ENCODE data around the gene STARD13.

Gene STARD13

DNA sequence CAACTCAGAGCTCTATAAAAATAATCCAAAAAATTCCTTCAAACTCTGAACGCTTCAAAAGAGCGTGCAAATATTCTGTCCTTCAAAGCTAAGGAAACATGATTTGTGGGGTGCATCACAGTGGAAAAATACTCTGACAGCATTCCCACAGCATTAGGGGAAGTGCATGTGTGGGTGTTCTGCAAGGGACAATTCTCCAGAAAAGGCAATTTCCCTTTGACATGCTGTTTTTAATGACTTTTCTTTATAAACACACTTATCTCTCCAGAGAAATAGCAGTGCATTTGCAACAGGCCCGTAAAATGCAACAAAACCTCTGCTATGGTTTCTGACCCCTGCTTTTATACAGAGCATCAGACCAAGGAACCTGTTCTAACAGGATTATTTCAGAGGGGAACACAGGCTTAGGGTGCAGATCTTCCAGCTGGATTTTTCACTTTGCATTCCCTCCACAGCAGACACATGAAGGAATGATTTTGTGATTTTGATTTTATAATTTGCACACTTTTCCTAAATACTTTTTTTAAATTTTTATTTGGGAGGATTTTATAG lies 226.7 kb downstream of the STARD13 start:
- no peaks in the 10 kb centered on the region for H3K9me3 ChIP-seq (ENCODE audit: control insufficient read depth, low read depth, low read length)
- no peak overlapping the region for H3K9ac ChIP-seq (ENCODE audit: low read length)
- no peaks in the 10 kb centered on the region for H3K36me3 ChIP-seq (ENCODE audit: control insufficient read depth, low read depth, low read length)
- H3K4me1 ChIP-seq (ENCODE audit: control insufficient read depth, low read depth, low read length) = no peaks in the 10 kb centered on the region
- H3K27me3 ChIP-seq (ENCODE audit: control insufficient read depth, insufficient read depth, low read length) = no peaks in the 10 kb centered on the region
- H3K27ac ChIP-seq (ENCODE audit: low read length) = no peak overlapping the region
- no peak overlapping the region for H3K4me3 ChIP-seq (ENCODE audit: low read length)

DNA sequence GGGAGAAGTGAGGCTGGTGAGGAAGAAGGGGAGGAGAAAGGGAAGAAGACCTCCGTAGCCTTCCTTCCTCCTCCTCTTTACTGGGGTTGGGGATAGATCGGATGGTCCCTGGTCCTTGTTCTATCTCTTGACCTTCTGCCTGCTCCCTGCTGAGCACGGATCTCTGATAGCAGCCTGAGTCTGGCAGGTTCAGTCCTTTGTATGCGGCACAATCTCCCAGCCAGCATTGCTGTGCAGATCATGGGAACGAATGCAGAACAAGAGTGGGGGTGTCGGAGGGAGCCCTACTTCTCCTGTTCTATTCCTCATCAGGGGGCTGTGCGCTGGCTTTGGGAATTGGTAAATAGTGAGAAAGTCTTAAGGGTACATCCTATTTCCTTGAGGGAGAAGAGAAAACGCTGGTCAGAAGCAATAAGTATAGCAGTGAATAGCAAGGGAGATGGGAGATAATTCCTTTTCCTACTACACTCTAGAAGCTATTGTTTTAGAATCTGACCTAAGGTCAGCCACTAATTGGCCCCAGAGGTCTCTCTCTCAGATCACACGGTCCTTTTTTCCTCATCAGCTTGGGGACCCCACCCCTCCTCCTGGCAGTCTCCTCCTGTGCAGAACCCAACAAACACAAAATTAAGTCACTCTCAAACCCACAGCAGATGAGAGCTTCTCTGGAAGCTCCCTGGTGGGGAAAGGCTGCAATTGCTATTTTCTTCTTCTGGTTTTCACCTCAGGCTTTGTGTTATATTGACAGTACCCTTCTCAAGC lies 228.4 kb downstream of the STARD13 start:
- Histone ChIP-seq H3K9ac (ENCODE audit: low read length) (no peak overlapping the region), H3K36me3 (ENCODE audit: control insufficient read depth, low read depth, low read length) (no peaks in the 10 kb centered on the region), H3K4me1 (ENCODE audit: control insufficient read depth, low read depth, low read length) (no peaks in the 10 kb centered on the region), H3K27ac (ENCODE audit: low read length) (no peak overlapping the region), H3K27me3 (ENCODE audit: control insufficient read depth, insufficient read depth, low read length) (no peaks in the 10 kb centered on the region), H3K9me3 (ENCODE audit: control insufficient read depth, low read depth, low read length) (no peaks in the 10 kb centered on the region), H3K4me3 (ENCODE audit: low read length) (no peak overlapping the region)

DNA sequence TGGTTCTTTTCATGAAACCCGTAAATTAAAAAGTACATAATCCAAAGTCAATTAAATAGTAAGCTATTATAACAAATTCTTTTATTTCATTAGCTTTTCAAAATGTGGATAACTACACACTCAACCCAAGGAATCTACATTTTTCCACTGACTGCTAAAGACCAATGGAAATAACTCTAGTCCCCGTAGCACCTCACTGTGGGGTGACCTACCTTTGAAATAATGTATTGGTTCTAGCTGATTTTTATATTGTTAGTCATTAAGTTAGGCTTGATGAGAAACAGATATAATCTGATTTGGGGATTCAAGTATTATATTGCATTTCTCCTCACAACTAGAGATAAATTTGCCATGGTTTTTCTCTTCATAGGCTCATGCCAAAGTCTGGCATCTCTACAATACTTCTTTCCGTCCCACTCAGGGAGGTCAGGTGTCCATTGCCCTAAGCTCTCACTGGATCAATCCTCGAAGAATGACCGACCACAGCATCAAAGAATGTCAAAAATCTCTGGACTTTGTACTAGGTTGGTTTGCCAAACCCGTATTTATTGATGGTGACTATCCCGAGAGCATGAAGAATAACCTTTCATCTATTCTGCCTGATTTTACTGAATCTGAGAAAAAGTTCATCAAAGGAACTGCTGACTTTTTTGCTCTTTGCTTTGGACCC lies 232.0 kb downstream of the STARD13 start:
- Histone ChIP-seq H3K4me1 (ENCODE audit: control insufficient read depth, low read depth, low read length) (no peaks in the 10 kb centered on the region), H3K9ac (ENCODE audit: low read length) (no peak overlapping the region), H3K9me3 (ENCODE audit: control insufficient read depth, low read depth, low read length) (no peaks in the 10 kb centered on the region), H3K27me3 (ENCODE audit: control insufficient read depth, insufficient read depth, low read length) (no peaks in the 10 kb centered on the region), H3K4me3 (ENCODE audit: low read length) (no peak overlapping the region), H3K27ac (ENCODE audit: low read length) (no peak overlapping the region), H3K36me3 (ENCODE audit: control insufficient read depth, low read depth, low read length) (no peaks in the 10 kb centered on the region)

Data from iPS-18a (cell line).